ENCODE results near the gene SLC16A9.

Gene SLC16A9

DNA sequence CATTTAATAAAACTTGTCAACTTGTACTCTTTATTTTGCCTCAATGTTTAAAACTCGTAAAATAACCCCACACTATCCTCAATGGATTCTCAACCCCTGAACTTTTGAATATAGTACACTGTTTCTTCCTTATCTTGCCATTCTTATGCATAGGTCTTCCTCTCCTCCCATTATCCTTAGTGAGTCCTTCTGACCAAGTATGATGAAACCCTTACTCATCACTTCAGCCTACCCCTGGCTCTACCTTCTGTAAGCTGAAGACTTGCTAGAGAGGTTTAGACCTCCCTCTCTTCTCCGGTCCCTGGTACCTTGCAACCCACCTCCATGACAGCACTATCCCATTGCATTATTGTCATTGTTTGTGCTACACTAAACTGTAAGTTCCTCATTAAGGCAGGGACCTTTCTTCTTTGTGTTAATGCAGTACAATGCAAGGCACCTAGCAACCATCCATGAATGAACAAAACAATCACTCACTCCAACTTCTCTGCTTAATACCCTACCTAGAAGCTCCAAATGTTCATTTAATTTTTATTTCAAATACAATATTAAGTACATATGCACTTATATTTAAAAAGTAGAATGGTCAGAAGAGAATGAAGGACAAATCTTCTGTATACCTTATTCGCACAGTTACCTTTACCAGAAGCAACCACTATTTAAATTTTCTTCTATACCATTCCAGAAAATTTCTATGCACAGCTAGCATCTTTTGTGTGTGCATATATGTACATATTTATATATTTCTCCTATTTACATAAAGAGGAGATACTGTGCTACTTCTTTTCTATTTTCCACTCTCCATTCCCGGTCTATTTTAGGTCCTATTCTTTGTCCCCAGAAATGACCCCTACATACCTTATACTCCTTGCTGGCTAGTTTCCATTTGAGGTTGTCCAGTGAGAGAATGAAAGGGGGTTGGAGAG, 77.5 kb downstream of the SLC16A9 start:
- in situ Hi-C loops (cut with MboI; ENCODE audit: low sequenced_read_pairs): loop anchor here (25.0 kb wide), 1 partner anchor 405 kb away; no protein-coding TSS in a partner anchor

DNA sequence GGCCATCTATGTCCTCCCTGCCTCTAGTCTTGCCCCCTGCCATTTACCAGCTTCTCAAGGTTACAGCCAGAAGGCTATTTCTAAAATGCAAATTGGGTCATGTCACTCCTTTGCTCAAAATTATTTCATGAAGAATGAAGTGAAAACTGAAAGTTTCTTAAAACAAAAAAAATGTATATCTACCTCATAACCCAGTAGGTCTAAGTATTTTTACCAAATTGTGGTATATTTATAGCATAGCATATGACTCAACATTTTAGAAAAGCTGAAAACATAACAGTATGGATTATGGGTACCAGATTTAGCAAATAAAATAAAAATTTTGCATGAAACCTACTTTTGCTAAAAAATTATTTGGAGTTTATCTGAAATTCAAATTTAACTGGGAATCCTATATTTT, 78.4 kb downstream of the SLC16A9 start:
- in situ Hi-C loops (cut with MboI; ENCODE audit: low sequenced_read_pairs): loop anchor here (25.0 kb wide), 1 partner anchor 406 kb away; no protein-coding TSS in a partner anchor

DNA sequence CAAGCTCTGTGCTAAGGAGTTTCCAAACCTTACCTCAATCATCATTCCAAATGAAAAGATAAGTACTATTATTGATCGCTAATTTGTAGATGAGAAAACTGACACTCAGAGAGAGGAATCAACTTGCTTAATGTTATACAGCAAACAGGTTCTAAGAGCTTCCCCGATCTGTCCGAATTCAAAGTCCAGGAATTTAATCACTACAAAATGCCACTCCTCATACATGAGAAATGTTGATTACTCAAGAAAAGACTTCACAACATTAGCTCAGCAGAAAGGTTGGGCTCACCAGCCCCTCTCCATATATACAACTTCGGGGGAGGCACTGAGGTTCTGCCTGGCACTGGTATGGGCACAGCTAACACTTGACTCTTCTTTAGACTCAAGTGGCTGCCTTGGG, 80.7 kb downstream of the SLC16A9 start:
- in situ Hi-C loops (cut with MboI; ENCODE audit: low sequenced_read_pairs): loop anchor here (10.0 to 25.0 kb wide), 2 partner anchors 176 to 408 kb away; no protein-coding TSS in a partner anchor

DNA sequence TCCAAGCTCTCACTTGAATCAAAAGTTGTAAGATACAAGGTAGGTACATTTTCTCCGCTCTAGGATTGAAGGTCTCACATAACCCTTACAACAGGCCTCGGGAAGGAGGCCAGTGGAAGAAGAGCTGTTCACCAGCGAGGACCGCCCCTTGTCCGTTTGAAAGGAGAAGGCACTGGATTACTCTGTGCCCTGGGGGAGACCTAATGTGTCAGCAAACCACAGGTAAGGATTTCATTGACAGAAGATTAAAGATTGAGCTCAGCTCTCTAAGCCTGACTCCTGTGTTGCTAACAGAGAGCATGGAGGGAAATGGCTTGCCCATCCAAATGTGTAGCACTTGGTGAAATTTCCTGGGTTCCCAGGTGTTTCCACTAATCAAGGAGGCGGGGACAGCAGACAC, 81.2 kb downstream of the SLC16A9 start:
- in situ Hi-C loops (cut with MboI; ENCODE audit: low sequenced_read_pairs): loop anchor here (10.0 to 25.0 kb wide), 2 partner anchors 176 to 409 kb away; no protein-coding TSS in a partner anchor

DNA sequence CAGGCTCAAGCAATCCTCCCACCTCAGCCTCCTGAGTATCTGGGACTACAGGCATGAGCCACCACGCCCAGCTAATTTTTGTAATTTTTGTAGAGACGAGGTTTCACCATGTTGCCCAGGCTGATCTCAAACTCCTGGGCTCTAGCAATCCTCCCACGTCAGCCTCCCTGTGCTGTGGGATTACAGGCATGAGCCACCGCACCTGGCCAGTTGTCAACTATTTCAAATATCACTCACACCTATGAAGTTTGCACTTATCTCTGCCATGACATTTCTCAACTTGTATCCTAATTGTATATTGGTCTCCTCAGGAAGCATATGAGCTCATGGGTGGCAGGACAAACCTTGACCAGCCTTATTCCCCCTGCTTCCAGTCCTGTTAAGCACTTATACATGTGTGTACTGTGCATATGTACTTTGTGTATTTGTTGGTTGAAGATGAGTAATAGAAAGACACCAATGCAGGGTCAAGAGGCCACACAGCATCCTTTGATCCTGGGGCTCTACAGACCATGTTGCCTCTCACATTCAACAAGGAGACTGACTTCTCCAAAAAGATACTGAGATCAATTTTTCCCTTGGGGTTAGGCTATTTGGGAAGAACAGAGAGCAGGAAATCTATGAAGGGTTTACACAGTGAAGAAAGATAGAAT, 82.2 kb downstream of the SLC16A9 start:
- in situ Hi-C loops (cut with MboI; ENCODE audit: low sequenced_read_pairs): loop anchor here (10.0 to 25.0 kb wide), 2 partner anchors 177 to 410 kb away; no protein-coding TSS in a partner anchor

DNA sequence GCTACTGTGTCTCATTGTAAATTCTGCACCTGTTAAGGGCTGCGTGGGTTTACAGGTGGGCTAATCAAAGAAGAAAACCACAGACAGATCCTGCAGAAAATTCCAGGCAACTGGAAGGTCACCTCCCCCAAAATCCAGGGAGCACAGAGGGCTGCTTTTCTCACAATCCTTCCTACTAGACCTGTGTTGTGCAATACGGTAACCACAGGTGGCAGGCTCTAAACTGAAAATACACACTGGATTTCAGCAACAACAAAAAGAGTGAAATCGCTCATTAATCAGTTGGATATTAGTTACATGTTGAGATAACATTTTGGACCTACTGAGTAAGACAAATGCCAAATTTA, 83.2 kb downstream of the SLC16A9 start:
- in situ Hi-C loops (cut with MboI; ENCODE audit: low sequenced_read_pairs): loop anchor here (10.0 to 25.0 kb wide), 2 partner anchors 178 to 411 kb away; no protein-coding TSS in a partner anchor

DNA sequence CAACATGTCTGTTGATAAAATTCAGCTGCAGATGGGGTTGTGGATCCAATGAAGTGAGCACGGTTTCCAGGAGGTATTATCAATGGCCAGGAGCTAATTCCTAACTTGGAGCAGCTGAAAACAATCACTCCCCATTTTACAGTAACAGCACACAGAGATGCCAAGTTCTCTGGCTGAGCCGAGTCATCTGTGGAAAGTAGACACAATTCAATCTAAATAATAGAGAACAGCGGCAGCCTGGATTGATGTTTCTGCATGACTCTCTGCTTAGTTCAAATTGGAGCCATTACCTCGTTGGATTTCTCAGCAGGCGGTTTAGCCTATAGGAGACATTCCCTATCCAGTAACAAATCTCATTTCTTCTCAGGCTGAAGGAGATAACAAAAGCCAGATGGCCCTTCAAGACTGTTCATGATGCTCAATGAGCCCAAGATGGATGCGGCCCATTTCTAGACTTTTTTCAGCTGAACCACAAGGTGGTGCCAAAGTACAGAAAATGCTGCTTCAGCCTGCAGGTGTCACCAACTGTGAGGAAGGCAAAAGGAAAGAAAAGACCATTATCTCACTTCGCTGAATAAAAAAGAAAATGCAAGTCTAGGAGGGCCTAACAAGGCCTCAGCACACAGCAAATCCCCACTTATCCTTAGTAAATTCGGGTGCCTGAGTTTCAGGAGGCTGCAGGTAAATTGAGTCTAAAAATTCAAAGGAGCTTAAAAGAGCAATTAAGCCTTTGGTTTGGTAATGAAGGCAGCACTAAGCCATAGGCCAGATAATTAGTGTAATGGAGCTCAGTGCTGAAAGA, 83.7 kb downstream of the SLC16A9 start:
- in situ Hi-C loops (cut with MboI; ENCODE audit: low sequenced_read_pairs): loop anchor here (10.0 to 25.0 kb wide), 2 partner anchors 179 to 411 kb away; no protein-coding TSS in a partner anchor

DNA sequence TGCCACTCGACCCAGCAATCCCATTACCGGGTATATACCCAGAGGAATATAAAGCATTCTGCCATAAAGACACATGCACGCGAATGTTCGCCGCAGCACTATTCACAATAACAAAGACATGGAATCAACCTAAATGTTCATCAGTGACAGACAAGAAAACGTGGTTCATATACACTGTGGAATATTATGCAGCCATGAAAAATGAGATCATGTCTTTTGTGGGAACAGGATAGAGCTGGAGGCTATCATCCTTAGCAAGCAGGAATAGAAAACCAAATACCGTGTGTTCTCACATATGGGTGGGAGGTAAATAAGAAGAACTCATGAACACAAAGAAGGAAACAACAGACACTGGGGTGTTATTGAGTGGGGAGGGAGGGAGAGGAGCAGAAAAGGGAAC, 84.7 kb downstream of the SLC16A9 start:
- in situ Hi-C loops (cut with MboI; ENCODE audit: low sequenced_read_pairs): loop anchor here (10.0 to 25.0 kb wide), 3 partner anchors 180 to 838 kb away; no protein-coding TSS in a partner anchor

DNA sequence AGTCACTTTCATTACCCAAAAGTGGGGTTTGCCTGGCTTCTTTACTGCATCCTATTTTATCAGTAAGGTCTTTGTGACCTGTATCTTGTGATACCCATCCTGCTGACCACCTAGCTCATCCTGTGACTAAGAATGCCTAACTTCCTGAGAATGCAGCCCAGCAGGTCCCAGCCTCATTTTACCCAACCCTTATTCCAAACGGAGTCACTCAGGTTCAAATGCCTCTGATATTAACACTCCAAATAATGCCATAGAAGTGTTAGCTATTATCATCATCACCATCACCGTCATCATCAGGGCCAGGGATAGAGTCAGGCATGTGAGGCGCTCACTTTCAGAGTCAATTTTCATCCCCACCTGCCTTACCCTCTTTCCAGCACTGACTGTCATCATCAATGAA, 85.5 kb downstream of the SLC16A9 start:
- in situ Hi-C loops (cut with MboI; ENCODE audit: low sequenced_read_pairs): loop anchor here (10.0 to 25.0 kb wide), 2 partner anchors 181 to 837 kb away; no protein-coding TSS in a partner anchor

DNA sequence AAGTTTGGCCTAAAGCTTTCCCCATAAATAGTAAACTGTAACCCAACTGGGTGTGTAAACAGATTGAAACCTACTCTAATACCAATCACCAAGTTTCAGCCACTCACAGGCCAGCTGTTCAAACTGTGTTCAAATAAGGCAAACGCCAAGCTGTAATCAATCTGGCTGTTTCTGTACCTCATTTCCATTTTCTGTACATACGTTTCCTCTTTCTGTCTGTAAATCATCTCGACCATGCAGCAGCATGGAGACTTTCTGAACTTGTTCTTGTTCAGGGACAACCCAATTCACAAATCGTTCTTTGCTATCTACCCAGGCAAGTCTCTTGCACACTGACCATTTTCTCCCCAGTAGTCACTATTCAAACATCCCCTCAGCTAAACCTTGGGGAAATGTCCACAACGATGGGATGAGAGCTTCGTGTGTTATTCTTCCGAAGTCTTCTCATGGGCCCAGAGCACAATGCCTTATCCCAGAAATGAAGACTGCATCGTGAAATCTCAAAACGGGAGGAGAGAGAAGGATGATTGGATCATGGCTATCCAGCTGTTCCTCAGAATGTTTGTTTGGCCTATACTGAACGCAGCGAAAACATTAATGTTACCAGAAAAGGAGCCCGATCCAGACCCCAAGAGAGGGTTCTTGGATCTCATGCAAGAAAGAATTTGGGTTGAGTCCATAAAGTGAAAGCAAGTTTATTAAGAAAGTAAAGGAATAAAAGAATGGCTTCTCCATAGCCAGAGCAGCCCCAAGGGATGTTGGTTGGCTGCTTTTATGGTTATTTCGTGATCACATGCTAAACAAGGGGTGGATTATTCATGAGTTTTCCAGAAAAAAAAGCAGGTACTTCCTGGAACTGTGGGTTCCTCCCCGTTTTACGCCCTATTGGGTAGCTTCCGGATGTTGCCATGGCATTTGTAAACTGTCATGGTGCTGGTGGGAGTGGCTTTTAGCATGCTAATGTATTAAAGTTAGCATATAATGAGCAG, 86.2 kb downstream of the SLC16A9 start:
- in situ Hi-C loops (cut with MboI; ENCODE audit: low sequenced_read_pairs): loop anchor here (10.0 to 25.0 kb wide), 2 partner anchors 181 to 836 kb away; no protein-coding TSS in a partner anchor

DNA sequence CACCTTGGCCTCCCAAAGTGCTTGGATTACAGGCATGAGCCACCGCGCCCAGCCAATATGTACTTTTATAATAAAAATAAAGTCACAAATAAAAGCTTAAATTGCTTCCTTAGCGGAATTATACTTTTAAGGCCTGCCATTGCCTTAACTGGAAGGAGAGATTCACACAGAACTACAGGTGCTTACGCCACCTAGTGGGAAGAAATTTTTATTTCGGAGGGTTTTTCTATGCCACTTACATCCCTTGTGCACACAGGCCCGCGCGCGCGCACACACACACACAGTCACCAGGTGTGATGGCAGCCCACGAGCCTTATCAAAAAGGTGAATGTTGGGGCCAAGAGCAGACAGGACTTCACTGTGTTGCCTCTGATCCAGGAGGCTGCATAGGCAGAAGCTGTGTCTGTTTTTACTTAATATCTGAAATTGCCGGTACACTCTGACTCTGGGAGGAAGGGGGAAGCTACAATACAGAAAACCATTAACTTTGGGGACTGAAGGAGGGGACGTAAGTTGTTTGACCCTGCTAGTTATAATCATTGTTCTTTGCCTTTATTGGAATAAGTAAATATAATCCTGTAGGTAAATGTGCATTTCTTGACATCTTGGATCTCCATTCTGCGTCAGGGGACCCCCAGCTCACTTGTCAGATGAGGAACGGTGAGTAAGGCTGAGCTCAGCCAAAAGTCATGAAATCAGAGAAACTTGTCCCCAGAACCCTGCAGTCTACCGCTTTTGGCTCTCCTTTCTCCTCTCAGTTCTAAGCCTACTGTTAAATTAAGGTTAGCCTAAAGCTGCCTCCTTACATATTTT, 87.1 kb downstream of the SLC16A9 start:
- in situ Hi-C loops (cut with MboI; ENCODE audit: low sequenced_read_pairs): loop anchor here (10.0 to 25.0 kb wide), 2 partner anchors 182 to 835 kb away; no protein-coding TSS in a partner anchor

DNA sequence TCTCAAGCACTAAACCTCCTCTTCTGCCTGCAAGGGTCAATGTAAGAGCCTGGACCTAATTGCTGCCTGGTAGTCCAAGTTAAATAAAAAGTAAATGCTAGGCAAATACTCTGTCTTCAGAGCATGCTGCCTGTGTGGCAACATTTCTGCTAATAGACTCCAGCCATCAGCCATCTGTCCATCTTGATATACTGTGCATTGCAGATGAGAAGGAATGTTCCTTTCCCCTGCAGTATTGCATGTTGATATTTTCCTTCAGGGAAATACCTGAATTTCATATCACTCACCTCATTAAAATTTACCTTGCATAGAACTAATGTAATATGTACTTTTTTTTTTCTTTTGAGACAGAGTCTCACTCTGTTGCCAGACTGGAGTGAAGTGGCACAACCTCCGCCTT, 87.9 kb downstream of the SLC16A9 start:
- in situ Hi-C loops (cut with MboI; ENCODE audit: low sequenced_read_pairs): loop anchor here (10.0 to 25.0 kb wide), 2 partner anchors 183 to 834 kb away; no protein-coding TSS in a partner anchor

DNA sequence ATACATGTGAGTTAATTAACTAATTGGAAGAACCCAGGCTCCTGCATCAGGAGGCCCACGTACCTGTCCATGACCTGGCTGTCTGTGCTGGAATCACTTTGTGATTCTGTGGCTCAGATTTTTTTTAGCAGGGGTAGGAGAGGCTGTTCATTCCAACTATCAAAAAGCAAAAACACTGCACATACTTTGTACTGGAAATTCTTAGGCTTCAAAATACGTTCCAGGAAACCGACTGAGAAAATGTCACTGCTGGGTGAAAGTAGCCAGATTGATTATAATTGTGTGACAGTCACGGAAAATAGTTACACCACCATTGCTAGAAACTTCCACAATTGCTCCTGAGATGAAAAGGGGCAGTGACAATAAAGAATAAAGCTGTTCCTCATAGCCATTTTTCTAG, 91.0 kb downstream of the SLC16A9 start:
- in situ Hi-C loops (cut with MboI; ENCODE audit: low sequenced_read_pairs): loop anchor here (25.0 kb wide), 1 partner anchor 831 kb away; no protein-coding TSS in a partner anchor

DNA sequence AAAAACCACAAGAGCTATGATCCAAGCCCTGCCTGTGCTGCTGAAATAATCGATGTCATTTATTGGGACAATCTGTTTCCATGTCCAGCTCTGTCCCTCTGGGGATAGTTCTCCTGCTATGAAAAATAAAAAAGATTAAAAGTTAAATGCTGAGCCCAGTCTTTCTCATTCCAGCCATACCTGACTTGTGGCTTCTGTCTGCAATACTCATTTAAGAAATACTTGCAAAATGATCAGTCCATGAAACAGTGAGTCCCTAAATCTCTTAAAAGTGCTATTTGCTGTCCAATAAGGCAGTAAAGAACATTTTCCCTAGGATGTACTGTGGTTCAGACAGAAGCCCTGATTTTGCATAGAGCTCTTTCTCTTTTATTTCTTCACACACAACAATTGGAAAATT, 91.7 kb downstream of the SLC16A9 start:
- in situ Hi-C loops (cut with MboI; ENCODE audit: low sequenced_read_pairs): loop anchor here (25.0 kb wide), 1 partner anchor 831 kb away; no protein-coding TSS in a partner anchor

DNA sequence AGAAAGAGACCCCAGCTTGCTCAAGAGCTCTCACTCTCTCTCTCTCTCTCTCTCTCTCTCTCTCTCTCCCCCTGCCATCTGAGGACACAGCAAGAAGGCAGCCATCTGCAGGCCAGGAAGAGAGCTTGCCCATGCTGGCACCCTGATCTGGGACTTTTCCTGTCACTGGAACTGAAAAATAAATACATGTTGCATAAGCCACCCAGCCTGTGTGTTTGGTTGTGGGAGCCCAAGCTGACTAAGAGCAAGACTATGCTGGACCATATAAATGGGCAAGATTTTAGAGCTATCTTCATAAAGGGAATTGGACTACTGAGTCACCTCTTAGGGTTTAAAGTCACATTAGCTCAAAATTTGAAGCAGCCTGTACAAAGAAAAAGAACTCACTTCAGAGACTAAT, 98.6 kb downstream of the SLC16A9 start:
- in situ Hi-C loops (cut with MboI; ENCODE audit: low sequenced_read_pairs): loop anchor here (25.0 kb wide), 1 partner anchor 824 kb away; no protein-coding TSS in a partner anchor

DNA sequence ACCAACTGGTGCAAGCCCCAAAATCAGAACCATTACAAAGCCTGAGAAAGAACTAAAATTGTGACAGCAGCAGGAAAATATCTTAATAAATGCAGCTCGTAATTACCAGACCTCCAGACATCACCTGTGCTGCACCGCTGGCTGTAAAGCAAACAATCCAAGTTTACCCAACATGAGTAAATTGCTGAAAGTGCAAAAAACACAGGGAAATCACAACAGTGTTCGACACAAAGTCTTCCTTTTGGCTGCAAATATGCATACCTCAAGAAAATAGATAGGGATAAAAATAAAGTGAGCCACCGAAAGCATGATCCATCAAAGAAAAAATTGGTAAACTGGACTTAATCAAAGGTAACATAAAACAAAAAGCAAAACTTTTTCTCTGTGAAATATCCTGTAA, 101.7 kb downstream of the SLC16A9 start:
- in situ Hi-C loops (cut with MboI; ENCODE audit: low sequenced_read_pairs): loop anchor here (25.0 kb wide), 1 partner anchor 821 kb away; no protein-coding TSS in a partner anchor

DNA sequence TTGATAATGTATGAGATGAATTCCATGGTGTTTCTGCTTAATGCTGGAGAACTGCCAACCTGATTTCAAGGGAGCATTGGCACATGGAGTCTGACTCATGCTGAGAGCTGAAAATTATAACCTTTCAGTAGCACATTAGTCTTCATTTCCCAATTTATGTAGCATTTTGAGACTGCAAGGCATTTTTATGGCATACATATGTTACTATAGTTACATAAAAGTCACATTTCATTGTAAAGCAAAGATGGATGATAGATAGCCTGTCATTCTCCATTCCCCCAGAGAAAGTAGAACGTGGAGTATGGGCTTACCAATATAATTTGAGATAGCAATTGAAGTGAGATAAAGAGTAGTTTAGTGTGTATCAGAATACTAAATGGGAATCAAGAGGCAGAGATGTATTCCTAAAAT, 103.1 kb downstream of the SLC16A9 start:
- in situ Hi-C loops (cut with MboI; ENCODE audit: low sequenced_read_pairs): loop anchor here (25.0 kb wide), 1 partner anchor 819 kb away; no protein-coding TSS in a partner anchor

DNA sequence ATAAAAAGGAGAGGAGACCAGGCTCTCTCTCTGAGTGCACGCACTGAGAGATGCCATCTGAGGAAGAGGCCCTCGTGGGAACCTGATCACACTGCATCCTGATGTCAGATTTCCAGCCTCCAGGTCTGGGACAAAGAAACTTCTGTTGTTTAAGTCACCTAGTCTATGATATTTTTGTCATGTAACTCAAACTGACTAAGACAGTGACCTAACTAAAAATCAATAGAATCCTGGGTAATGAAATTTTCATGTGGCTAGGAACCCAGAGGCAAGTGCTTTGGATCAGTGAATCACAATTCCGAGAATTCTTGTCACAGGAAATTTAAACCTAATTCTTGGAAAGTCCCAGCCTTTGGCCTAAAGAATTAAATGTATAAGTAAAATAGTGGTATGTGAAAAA, 107.7 kb downstream of the SLC16A9 start:
- in situ Hi-C loops (cut with MboI; ENCODE audit: low sequenced_read_pairs): loop anchor here (25.0 kb wide), 1 partner anchor 815 kb away; no protein-coding TSS in a partner anchor

Measured in HL-60/S4 treated with retinoic acid at 250 ng/mL for 4 days and 3 days (cell line).